Measurements from ENCODE around the gene GAPVD1. TPM values are rescaled to one million over a fixed set of nuclear protein-coding genes. Genes with fewer than 3 reads are reported as not detected.

GAPVD1 gene
- total and polyA plus RNA-seq, 2 of the 13 experiments (the other 11 are each of a cell fraction or from before 2014, with no cell fraction given), result 11.1 to 33.2 TPM

GRCh38 chr9:125261501-125262293 lies at the start of gene GAPVD1 (continued):
- TF ChIP-seq ZNF564 (CRISPR knock-in tag; IDR thresholded peaks at IDR 0.05) (no peak), AFF4 (CRISPR knock-in tag; IDR thresholded peaks at IDR 0.05) (no peak), ZNF879 (CRISPR knock-in tag; IDR thresholded peaks at IDR 0.05) (peak; percentile 77; the same call in 1 of the 2 replicates), SMYD3 (CRISPR knock-in tag; IDR thresholded peaks at IDR 0.05) (no peak), GLMP (CRISPR knock-in tag; IDR thresholded peaks at IDR 0.05; ENCODE audit: borderline replicate concordance) (no peak), ZBTB25 (CRISPR knock-in tag; IDR thresholded peaks at IDR 0.05) (no peak), ZMYM2 (CRISPR knock-in tag; IDR thresholded peaks at IDR 0.05) (no peak), ZNF232 (CRISPR knock-in tag; IDR thresholded peaks at IDR 0.05; ENCODE audit: borderline replicate concordance) (peak; percentile 18; the same call in 1 of the 2 replicates), TOE1 (CRISPR knock-in tag; IDR thresholded peaks at IDR 0.05) (no peak), TIGD3 (CRISPR knock-in tag; IDR thresholded peaks at IDR 0.05; ENCODE audit: borderline replicate concordance) (peak; percentile 73; the same call in 1 of the 2 replicates), ZFP36L2 (CRISPR knock-in tag; IDR thresholded peaks at IDR 0.05) (no peak), PRMT3 (CRISPR knock-in tag; IDR thresholded peaks at IDR 0.05; ENCODE audit: borderline replicate concordance, low read depth) (no peak), ARNT2 (CRISPR knock-in tag; IDR thresholded peaks at IDR 0.05; ENCODE audit: low read depth) (no peak), ZNF20 (CRISPR knock-in tag; IDR thresholded peaks at IDR 0.05) (no peak), MIXL1 (CRISPR knock-in tag; IDR thresholded peaks at IDR 0.05) (0 out of 2 replicates have a peak, but pooled peaks have one; percentile 15), MED1 (CRISPR knock-in tag; IDR thresholded peaks at IDR 0.05) (peak; percentile 71), HNF1B (CRISPR knock-in tag; IDR thresholded peaks at IDR 0.05) (0 out of 2 replicates have a peak, but pooled peaks have one; percentile 31), ZNF260 (CRISPR knock-in tag; IDR thresholded peaks at IDR 0.05; ENCODE audit: borderline replicate concordance, low read depth) (no peak), ZBTB1 (CRISPR knock-in tag; IDR thresholded peaks at IDR 0.05; ENCODE audit: borderline replicate concordance) (no peak), YEATS4 (CRISPR knock-in tag; IDR thresholded peaks at IDR 0.05; ENCODE audit: borderline replicate concordance) (0 out of 2 replicates have a peak, but pooled peaks have one; percentile 72), ZNF251 (CRISPR knock-in tag; IDR thresholded peaks at IDR 0.05) (no peak)
